Measurements from ENCODE around the gene CDC20B. TPM values are rescaled to one million over a fixed set of nuclear protein-coding genes. Genes with fewer than 3 reads are reported as not detected.

The CDC20B gene
- total and polyA plus RNA-seq, 3 experiments from 2014 or later: 0.16 TPM; not detected in 2

- Mint-ChIP-seq H3K4me1 (no peaks in the 10 kb centered on the region), H3K4me3 (no peak overlapping the region), H3K27ac (no peak overlapping the region), H3K27me3 (peaks cover 3 to 23% of the 10 kb centered on the region in 2 donors), H3K36me3 (no peaks in the 10 kb centered on the region), H3K9me3 (peaks cover 0 to 5% (median 0%) of the 10 kb centered on the region in 5 donors)
- Histone ChIP-seq H3K27me3 (ENCODE audit: insufficient read depth, low read length, poor library complexity, severe bottlenecking) (no peaks in the 10 kb centered on the region), H3K4me1 (ENCODE audit: insufficient read depth, low read length) (no peaks in the 10 kb centered on the region), H3K36me3 (ENCODE audit: insufficient read depth, low read length) (no peaks in the 10 kb centered on the region), H3K9me3 (ENCODE audit: low read length) (no peaks in the 10 kb centered on the region), H3K27ac (ENCODE audit: low read depth, low read length) (no peak overlapping the region), H3K4me3 (ENCODE audit: low read length) (no peak overlapping the region)
- no peak for DNase-seq
- POLR2A ChIA-PET: no interaction called here
- CTCF ChIA-PET: interaction anchor here (0.9 to 3.2 kb wide), 2 partner anchors 208 to 251 kb away, joined by 3 to 16 read pairs; no protein-coding TSS in a partner anchor
Observed at GRCh38 chr5:55151923-55152842, 20.8 kb downstream of the CDC20B start.

- no peaks in the 10 kb centered on the region for H3K9me3 Mint-ChIP-seq
- H3K4me1 ChIP-seq (ENCODE audit: insufficient read depth, low read length): peaks cover 7% of the 10 kb centered on the region
- CTCF ChIA-PET: interaction anchor here (1.6 to 3.2 kb wide), 2 partner anchors 205 to 243 kb away, joined by 7 to 16 read pairs; no protein-coding TSS in a partner anchor
- no peak overlapping the region for H3K27ac ChIP-seq (ENCODE audit: low read depth, low read length)
- no peak overlapping the region for H3K27ac Mint-ChIP-seq
- H3K36me3 ChIP-seq (ENCODE audit: insufficient read depth, low read length): no peaks in the 10 kb centered on the region
- no peak overlapping the region for H3K4me3 ChIP-seq (ENCODE audit: low read length)
- H3K4me1 Mint-ChIP-seq: peaks cover 6 to 16% (median 9%) of the 10 kb centered on the region in 3 donors
- no peaks in the 10 kb centered on the region for H3K9me3 ChIP-seq (ENCODE audit: low read length)
- H3K4me3 Mint-ChIP-seq: no peak overlapping the region
- H3K27me3 Mint-ChIP-seq: peaks cover 7 to 10% of the 10 kb centered on the region in 2 donors
- POLR2A ChIA-PET: no interaction called here
- no peaks in the 10 kb centered on the region for H3K27me3 ChIP-seq (ENCODE audit: insufficient read depth, low read length, poor library complexity, severe bottlenecking)
- H3K36me3 Mint-ChIP-seq: peaks cover 0 to 1% (median 0%) of the 10 kb centered on the region in 3 donors
- DNase-seq: no peak
Observed at GRCh38 chr5:55149308-55149795, 23.6 kb downstream of the CDC20B start.

- Mint-ChIP-seq H3K9me3 (no peaks in the 10 kb centered on the region), H3K27ac (peak overlapping the region in 3 of 8 donors; percentile 24 to 59 (median 31)), H3K4me1 (peaks cover 15 to 30% (median 19%) of the 10 kb centered on the region in 3 donors), H3K27me3 (peaks cover 0 to 4% of the 10 kb centered on the region in 2 donors), H3K36me3 (peaks cover 0 to 1% (median 0%) of the 10 kb centered on the region in 3 donors), H3K4me3 (peak overlapping the region in 6 of 7 donors; percentile 46 to 85 (median 66))
- ChIA-PET POLR2A (interaction anchor here (0.6 to 0.8 kb wide), 2 partner anchors 13 to 124 kb away, joined by 3 read pairs; no protein-coding TSS in a partner anchor), CTCF (interaction anchor here (0.6 to 3.4 kb wide), 34 partner anchors 10 to 260 kb away, joined by 3 to 34 read pairs (median 4); partner anchors contain the start of genes GPX8 and GZMK)
- Histone ChIP-seq H3K9me3 (ENCODE audit: low read length) (no peaks in the 10 kb centered on the region), H3K4me1 (ENCODE audit: insufficient read depth, low read length) (peaks cover 14% of the 10 kb centered on the region), H3K36me3 (ENCODE audit: insufficient read depth, low read length) (no peaks in the 10 kb centered on the region), H3K4me3 (ENCODE audit: low read length) (peak overlapping the region; percentile 27), H3K27me3 (ENCODE audit: insufficient read depth, low read length, poor library complexity, severe bottlenecking) (no peaks in the 10 kb centered on the region), H3K27ac (ENCODE audit: low read depth, low read length) (no peak overlapping the region)
- peak; percentile 66 to 86 (median 75) for DNase-seq
Observed at GRCh38 chr5:55146543-55147151, 26.3 kb downstream of the CDC20B start.

DNA sequence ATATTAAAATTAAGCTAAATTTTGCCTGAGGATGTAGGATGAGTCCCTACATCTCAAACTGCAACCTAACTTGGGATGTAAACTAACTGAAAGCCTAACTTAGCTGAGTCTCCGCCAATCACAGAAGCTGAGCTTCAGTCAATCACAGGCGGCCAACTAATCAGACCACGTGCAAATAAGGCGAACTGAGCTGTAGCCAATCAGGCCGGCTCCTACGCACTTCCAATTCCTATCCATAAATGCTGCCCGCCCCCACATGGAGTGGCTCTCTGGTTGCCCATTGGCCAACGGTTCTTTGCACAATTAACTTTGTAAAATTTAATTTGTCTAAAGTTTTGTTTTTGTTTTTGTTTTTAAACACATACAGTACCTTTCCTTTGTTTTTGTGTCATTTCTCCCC is 26.9 kb downstream of the CDC20B start:
- CTCF ChIA-PET: interaction anchor here (0.8 to 3.4 kb wide), 28 partner anchors 11 to 256 kb away, joined by 3 to 34 read pairs (median 5); partner anchors contain the start of gene GZMK
- H3K4me1 ChIP-seq (ENCODE audit: insufficient read depth, low read length): peaks cover 19% of the 10 kb centered on the region
- POLR2A ChIA-PET: interaction anchor here (0.8 kb wide), 1 partner anchor 13 kb away, joined by 3 read pairs; no protein-coding TSS in a partner anchor
- no peak overlapping the region for H3K27ac Mint-ChIP-seq
- H3K27me3 ChIP-seq (ENCODE audit: insufficient read depth, low read length, poor library complexity, severe bottlenecking): no peaks in the 10 kb centered on the region
- H3K27ac ChIP-seq (ENCODE audit: low read depth, low read length): no peak overlapping the region
- H3K36me3 Mint-ChIP-seq: peaks cover 0 to 1% (median 0%) of the 10 kb centered on the region in 3 donors
- no peaks in the 10 kb centered on the region for H3K36me3 ChIP-seq (ENCODE audit: insufficient read depth, low read length)
- H3K9me3 Mint-ChIP-seq: no peaks in the 10 kb centered on the region
- H3K4me3 ChIP-seq (ENCODE audit: low read length): peak overlapping the region; percentile 27
- no peak for DNase-seq
- H3K9me3 ChIP-seq (ENCODE audit: low read length): no peaks in the 10 kb centered on the region
- peaks cover 20 to 36% (median 24%) of the 10 kb centered on the region in 3 donors for H3K4me1 Mint-ChIP-seq
- peak overlapping the region in 2 of 7 donors; percentile 73 to 85 for H3K4me3 Mint-ChIP-seq
- H3K27me3 Mint-ChIP-seq: peaks cover 0 to 4% of the 10 kb centered on the region in 2 donors

- no peak overlapping the region for H3K4me3 Mint-ChIP-seq
Observed at GRCh38 chr5:55143624-55144023, 29.4 kb downstream of the CDC20B start.

DNA sequence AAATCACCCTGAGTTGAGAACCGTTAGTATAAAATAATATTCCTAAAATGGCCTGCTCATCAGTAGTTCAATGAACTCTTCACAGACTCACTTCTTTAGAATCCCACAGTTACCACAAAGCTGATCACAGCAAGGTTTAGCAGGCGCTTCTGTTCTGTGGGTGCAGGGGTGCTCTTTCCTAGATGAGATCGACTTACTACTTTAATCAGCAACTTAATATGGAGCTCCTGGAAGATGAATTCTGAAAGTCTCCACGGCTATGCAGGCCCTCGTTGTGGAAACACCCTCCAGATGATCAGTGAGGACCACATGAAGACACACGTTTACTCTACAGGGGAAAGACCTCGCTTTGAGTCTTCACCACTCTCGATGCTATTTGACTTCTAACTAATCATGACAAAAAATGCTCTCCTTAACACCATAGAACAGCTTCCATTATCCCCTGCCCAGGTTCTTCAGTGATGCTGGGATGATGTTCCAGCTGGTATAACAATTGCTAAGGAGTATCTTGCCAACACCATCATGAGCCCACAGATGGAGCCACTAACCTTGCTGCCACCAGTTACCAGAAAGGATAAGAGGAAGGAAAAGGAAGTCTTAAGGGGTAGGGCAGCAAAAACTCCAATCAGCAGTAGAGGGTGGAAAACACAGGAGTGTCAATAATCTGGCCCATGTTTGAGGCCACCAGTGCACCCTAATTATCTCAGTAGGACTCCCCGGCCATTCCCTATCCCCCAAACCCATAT is 30.9 kb downstream of the CDC20B start:
- Histone ChIP-seq H3K4me1 (ENCODE audit: insufficient read depth, low read length) (peaks cover 20% of the 10 kb centered on the region), H3K36me3 (ENCODE audit: insufficient read depth, low read length) (no peaks in the 10 kb centered on the region), H3K4me3 (ENCODE audit: low read length) (no peak overlapping the region), H3K9me3 (ENCODE audit: low read length) (no peaks in the 10 kb centered on the region), H3K27me3 (ENCODE audit: insufficient read depth, low read length, poor library complexity, severe bottlenecking) (no peaks in the 10 kb centered on the region), H3K27ac (ENCODE audit: low read depth, low read length) (no peak overlapping the region)
- peak overlapping the region in 6 of 7 donors; percentile 32 to 66 (median 52) for H3K4me3 Mint-ChIP-seq
- H3K27me3 Mint-ChIP-seq: peaks cover 0 to 4% of the 10 kb centered on the region in 2 donors
- CTCF ChIA-PET: interaction anchor here (0.6 to 6.1 kb wide), 5 partner anchors 17 to 236 kb away, joined by 3 to 40 read pairs (median 4); no protein-coding TSS in a partner anchor
- H3K36me3 Mint-ChIP-seq: peaks cover 0 to 1% (median 0%) of the 10 kb centered on the region in 3 donors
- no peaks in the 10 kb centered on the region for H3K9me3 Mint-ChIP-seq
- peak in 1 of 5 donors; percentile 4 for DNase-seq
- H3K27ac Mint-ChIP-seq: peak overlapping the region in 7 of 8 donors; percentile 2 to 75 (median 48)
- POLR2A ChIA-PET: no interaction called here
- H3K4me1 Mint-ChIP-seq: peaks cover 26 to 40% (median 27%) of the 10 kb centered on the region in 3 donors

More at GRCh38 chr5:55143624-55144023, 29.4 kb downstream of the CDC20B start:
- Mint-ChIP-seq H3K27me3 (peaks cover 0 to 4% of the 10 kb centered on the region in 2 donors), H3K9me3 (no peaks in the 10 kb centered on the region), H3K36me3 (peaks cover 0 to 1% (median 0%) of the 10 kb centered on the region in 3 donors), H3K27ac (peak overlapping the region in 1 of 8 donors; percentile 49), H3K4me1 (peaks cover 26 to 40% (median 27%) of the 10 kb centered on the region in 3 donors)
- POLR2A ChIA-PET: no interaction called here
- CTCF ChIA-PET: interaction anchor here (1.1 to 6.1 kb wide), 3 partner anchors 199 to 237 kb away, joined by 3 to 40 read pairs (median 21); no protein-coding TSS in a partner anchor
- no peaks in the 10 kb centered on the region for H3K27me3 ChIP-seq (ENCODE audit: insufficient read depth, low read length, poor library complexity, severe bottlenecking)
- peaks cover 20% of the 10 kb centered on the region for H3K4me1 ChIP-seq (ENCODE audit: insufficient read depth, low read length)
- no peaks in the 10 kb centered on the region for H3K36me3 ChIP-seq (ENCODE audit: insufficient read depth, low read length)
- no peak overlapping the region for H3K4me3 ChIP-seq (ENCODE audit: low read length)
- H3K27ac ChIP-seq (ENCODE audit: low read depth, low read length): no peak overlapping the region
- no peak for DNase-seq
- H3K9me3 ChIP-seq (ENCODE audit: low read length): no peaks in the 10 kb centered on the region
